ENCODE measurements around the gene CADM4. TPM values are rescaled to one million over a fixed set of nuclear protein-coding genes. Genes with fewer than 3 reads are reported as not detected.

Gene CADM4
- total RNA-seq, 2 donors from 2014 or later, result 0.40 to 0.91 TPM

GRCh38 chr19:43674183-43674582, 34.5 kb upstream of the CADM4 start:
- H3K4me3 Mint-ChIP-seq, result no peak overlapping the region
- no peaks in the 10 kb centered on the region for H3K27me3 Mint-ChIP-seq
- DNase-seq, result no peak
- no peaks in the 10 kb centered on the region for H3K9me3 ChIP-seq (ENCODE audit: control insufficient read depth, low read length, poor library complexity, severe bottlenecking)
- H3K27ac Mint-ChIP-seq, result no peak overlapping the region
- peak; percentile 18 for ATAC-seq
- H3K36me3 Mint-ChIP-seq (ENCODE audit: low read depth), result peaks cover 3% of the 10 kb centered on the region
- H3K4me1 Mint-ChIP-seq, result peaks cover 26% of the 10 kb centered on the region

GRCh38 chr19:43673637-43674036, 34.0 kb upstream of the CADM4 start:
- H3K9me3 ChIP-seq (ENCODE audit: control insufficient read depth, low read length, poor library complexity, severe bottlenecking), result no peaks in the 10 kb centered on the region
- H3K4me1 Mint-ChIP-seq, result peaks cover 28% of the 10 kb centered on the region
- H3K27ac Mint-ChIP-seq, result no peak overlapping the region
- H3K4me3 Mint-ChIP-seq, result no peak overlapping the region
- ATAC-seq (no peak), DNase-seq (no peak)
- H3K36me3 Mint-ChIP-seq (ENCODE audit: low read depth), result peaks cover 3% of the 10 kb centered on the region
- H3K27me3 Mint-ChIP-seq, result no peaks in the 10 kb centered on the region

- H3K27ac Mint-ChIP-seq, result no peak overlapping the region
- peaks cover 8% of the 10 kb centered on the region for H3K36me3 Mint-ChIP-seq (ENCODE audit: low read depth)
These were observed 32.5 kb upstream of the CADM4 start for GRCh38 chr19:43672061-43672679.

DNA sequence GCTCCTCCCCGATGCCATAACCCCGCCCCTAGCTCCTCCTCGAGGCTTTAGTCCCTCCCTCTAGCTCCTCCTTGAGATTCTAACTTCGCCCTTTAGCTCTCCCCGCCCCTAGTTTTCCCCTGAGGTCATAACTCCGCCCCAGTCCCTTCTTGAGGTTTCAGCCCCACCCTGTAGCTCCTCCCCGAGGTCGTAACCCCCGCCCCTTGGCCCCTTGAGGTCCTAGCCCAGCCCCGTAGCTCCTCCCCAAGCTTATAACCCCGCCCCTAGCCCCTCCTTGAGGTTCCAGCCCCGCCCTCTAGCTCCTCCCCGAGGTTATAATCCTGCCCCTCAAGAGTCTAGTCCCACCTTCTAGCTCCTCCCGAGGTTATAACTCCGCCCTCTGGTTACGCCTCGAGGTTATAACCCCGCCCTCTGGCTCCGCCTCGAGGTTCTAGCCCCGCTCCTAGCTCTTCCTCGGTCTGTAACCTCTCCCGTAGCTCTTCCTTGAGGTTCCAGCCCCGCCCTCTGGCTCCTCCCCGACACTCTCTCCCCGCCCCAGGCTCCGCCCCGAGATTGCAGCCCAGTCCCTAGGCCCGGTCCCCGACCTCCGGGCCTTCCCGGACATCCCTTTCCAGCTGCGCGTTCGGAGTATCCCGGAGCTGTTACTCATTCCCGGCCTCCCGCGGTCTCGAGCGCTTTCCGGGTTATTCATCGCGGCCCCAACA, 28.9 kb upstream of the CADM4 start:
- DNase-seq (peak; percentile 90 to 96 (median 91)), ATAC-seq (peak; percentile 82)
- Mint-ChIP-seq H3K27ac (peak overlapping the region; percentile 79), H3K4me1 (peaks cover 43% of the 10 kb centered on the region), H3K4me3 (peak overlapping the region; percentile 88), H3K36me3 (ENCODE audit: low read depth) (peaks cover 11% of the 10 kb centered on the region), H3K27me3 (no peaks in the 10 kb centered on the region)
- no peaks in the 10 kb centered on the region for H3K9me3 ChIP-seq (ENCODE audit: control insufficient read depth, low read length, poor library complexity, severe bottlenecking)

More at GRCh38 chr19:43672061-43672679, 32.5 kb upstream of the CADM4 start:
- H3K4me1 Mint-ChIP-seq, result peaks cover 38% of the 10 kb centered on the region
- no peaks in the 10 kb centered on the region for H3K9me3 ChIP-seq (ENCODE audit: control insufficient read depth, low read length, poor library complexity, severe bottlenecking)
- H3K4me3 Mint-ChIP-seq, result no peak overlapping the region
- H3K27me3 Mint-ChIP-seq, result no peaks in the 10 kb centered on the region
- no peak for ATAC-seq
- DNase-seq, result no peak

DNA sequence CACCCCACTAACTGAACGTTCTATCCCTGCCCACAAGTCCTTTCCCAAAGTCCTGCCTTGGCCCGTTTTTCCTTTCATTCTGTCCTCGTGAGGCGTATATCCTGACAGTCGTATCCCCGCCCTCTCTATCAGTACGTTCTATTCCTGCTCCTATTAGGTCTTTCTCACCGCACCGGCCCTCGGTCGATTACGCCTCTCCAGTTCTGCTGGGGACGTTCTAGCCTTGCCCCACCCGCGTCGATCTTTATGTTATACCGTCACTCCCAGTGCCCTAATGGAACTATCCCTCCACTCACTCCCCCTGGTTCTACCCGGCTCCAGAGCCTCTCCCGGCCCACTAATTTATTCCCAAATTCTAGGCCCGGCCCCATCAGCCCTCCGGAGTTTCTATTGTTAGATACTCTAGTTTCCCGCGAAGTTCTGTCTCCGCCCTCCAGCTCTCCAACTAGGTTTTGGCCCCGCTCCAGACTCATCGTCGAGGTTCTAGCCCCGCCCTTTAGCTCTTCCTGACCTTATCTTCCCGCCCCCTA, 28.3 kb upstream of the CADM4 start:
- Mint-ChIP-seq H3K27me3 (no peaks in the 10 kb centered on the region), H3K4me1 (peaks cover 43% of the 10 kb centered on the region), H3K4me3 (peak overlapping the region; percentile 88), H3K27ac (peak overlapping the region; percentile 79), H3K36me3 (ENCODE audit: low read depth) (peaks cover 11% of the 10 kb centered on the region)
- ATAC-seq (no peak), DNase-seq (peak in 1 of 3 donors; percentile 7)
- H3K9me3 ChIP-seq (ENCODE audit: control insufficient read depth, low read length, poor library complexity, severe bottlenecking), result no peaks in the 10 kb centered on the region

- no peak for DNase-seq
- peaks cover 43% of the 10 kb centered on the region for H3K4me1 Mint-ChIP-seq
- no peaks in the 10 kb centered on the region for H3K9me3 ChIP-seq (ENCODE audit: control insufficient read depth, low read length, poor library complexity, severe bottlenecking)
- peak overlapping the region; percentile 88 for H3K4me3 Mint-ChIP-seq
- peaks cover 11% of the 10 kb centered on the region for H3K36me3 Mint-ChIP-seq (ENCODE audit: low read depth)
- peak overlapping the region; percentile 79 for H3K27ac Mint-ChIP-seq
- no peaks in the 10 kb centered on the region for H3K27me3 Mint-ChIP-seq
- no peak for ATAC-seq
These were observed 27.7 kb upstream of the CADM4 start for GRCh38 chr19:43667126-43667875.

DNA sequence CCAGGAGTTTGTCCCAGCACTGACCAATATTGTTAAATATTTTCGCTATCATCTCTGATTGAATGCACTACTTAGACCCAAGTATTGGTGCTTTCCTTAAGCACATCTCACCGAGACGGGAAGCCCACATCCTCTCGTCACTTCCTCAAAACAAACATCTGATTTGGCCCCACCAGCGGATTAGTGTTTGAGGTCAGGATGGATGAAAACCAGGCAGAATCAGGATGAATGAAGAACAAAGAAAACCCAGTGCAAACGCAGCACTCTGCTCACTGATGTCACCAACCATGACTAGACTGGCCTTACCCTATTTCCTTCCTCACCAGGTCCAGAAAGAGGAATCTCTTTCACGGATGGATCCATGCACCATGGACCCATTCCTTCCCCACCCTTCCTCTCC, 24.4 kb upstream of the CADM4 start:
- no peaks in the 10 kb centered on the region for H3K9me3 ChIP-seq (ENCODE audit: control insufficient read depth, low read length, poor library complexity, severe bottlenecking)
- H3K27ac Mint-ChIP-seq, result peak overlapping the region; percentile 87
- peak; percentile 13 for ATAC-seq
- no peaks in the 10 kb centered on the region for H3K27me3 Mint-ChIP-seq
- H3K4me3 Mint-ChIP-seq, result peak overlapping the region; percentile 85
- H3K36me3 Mint-ChIP-seq (ENCODE audit: low read depth), result peaks cover 15% of the 10 kb centered on the region
- peak in 2 of 3 donors; percentile 36 to 48 for DNase-seq
- peaks cover 28% of the 10 kb centered on the region for H3K4me1 Mint-ChIP-seq

- no peaks in the 10 kb centered on the region for H3K9me3 ChIP-seq (ENCODE audit: control insufficient read depth, low read length, poor library complexity, severe bottlenecking)
- DNase-seq (no peak), ATAC-seq (no peak)
- H3K27ac Mint-ChIP-seq, result peak overlapping the region; percentile 87
- H3K4me1 Mint-ChIP-seq, result peaks cover 20% of the 10 kb centered on the region
- no peak overlapping the region for H3K4me3 Mint-ChIP-seq
- H3K27me3 Mint-ChIP-seq, result no peaks in the 10 kb centered on the region
- peaks cover 13% of the 10 kb centered on the region for H3K36me3 Mint-ChIP-seq (ENCODE audit: low read depth)
These were observed 22.8 kb upstream of the CADM4 start for GRCh38 chr19:43662487-43662886.

- ATAC-seq (no peak), DNase-seq (no peak)
- Mint-ChIP-seq H3K36me3 (ENCODE audit: low read depth) (peaks cover 14% of the 10 kb centered on the region), H3K4me1 (peaks cover 17% of the 10 kb centered on the region), H3K4me3 (no peak overlapping the region), H3K27me3 (no peaks in the 10 kb centered on the region), H3K27ac (no peak overlapping the region)
- no peaks in the 10 kb centered on the region for H3K9me3 ChIP-seq (ENCODE audit: control insufficient read depth, low read length, poor library complexity, severe bottlenecking)
These were observed 21.3 kb upstream of the CADM4 start for GRCh38 chr19:43660971-43661360.

- Mint-ChIP-seq H3K27me3 (no peaks in the 10 kb centered on the region), H3K36me3 (ENCODE audit: low read depth) (peaks cover 14% of the 10 kb centered on the region), H3K4me1 (peaks cover 17% of the 10 kb centered on the region), H3K4me3 (no peak overlapping the region), H3K27ac (no peak overlapping the region)
- ATAC-seq (no peak), DNase-seq (no peak)
- H3K9me3 ChIP-seq (ENCODE audit: control insufficient read depth, low read length, poor library complexity, severe bottlenecking), result no peaks in the 10 kb centered on the region
These were observed 20.8 kb upstream of the CADM4 start for GRCh38 chr19:43660301-43660970.

GRCh38 chr19:43658494-43658893, 18.8 kb upstream of the CADM4 start:
- DNase-seq, result no peak
- no peak overlapping the region for H3K4me3 Mint-ChIP-seq
- H3K27me3 Mint-ChIP-seq, result no peaks in the 10 kb centered on the region
- H3K27ac Mint-ChIP-seq, result no peak overlapping the region
- no peaks in the 10 kb centered on the region for H3K4me1 Mint-ChIP-seq
- no peaks in the 10 kb centered on the region for H3K9me3 ChIP-seq (ENCODE audit: control insufficient read depth, low read length, poor library complexity, severe bottlenecking)
- ATAC-seq, result no peak
- peaks cover 13% of the 10 kb centered on the region for H3K36me3 Mint-ChIP-seq (ENCODE audit: low read depth)

DNA sequence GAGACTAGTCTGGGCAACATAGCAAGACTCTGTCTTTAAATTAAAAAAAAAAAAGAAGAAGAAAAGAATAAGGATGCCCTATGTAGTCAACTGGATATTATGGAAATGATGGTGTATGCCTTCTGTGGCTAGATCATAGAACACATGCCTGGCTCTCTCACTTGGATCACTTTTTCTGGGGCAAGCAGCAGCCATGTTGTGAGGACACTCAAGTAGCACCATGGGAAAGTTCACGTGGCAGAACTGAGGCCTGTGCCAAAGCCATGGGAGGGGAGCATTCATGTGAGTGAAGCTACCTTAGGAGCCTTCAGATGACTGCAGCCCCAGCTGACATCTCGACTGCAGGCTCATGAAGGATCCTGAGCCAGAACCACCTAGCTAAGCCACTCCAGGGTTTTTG, 18.4 kb upstream of the CADM4 start:
- Mint-ChIP-seq H3K4me3 (no peak overlapping the region), H3K27ac (no peak overlapping the region), H3K4me1 (no peaks in the 10 kb centered on the region), H3K36me3 (ENCODE audit: low read depth) (peaks cover 13% of the 10 kb centered on the region), H3K27me3 (no peaks in the 10 kb centered on the region)
- no peak for ATAC-seq
- DNase-seq, result no peak
- no peaks in the 10 kb centered on the region for H3K9me3 ChIP-seq (ENCODE audit: control insufficient read depth, low read length, poor library complexity, severe bottlenecking)

- no peaks in the 10 kb centered on the region for H3K4me1 Mint-ChIP-seq
- H3K4me3 Mint-ChIP-seq, result no peak overlapping the region
- DNase-seq, result no peak
- H3K9me3 ChIP-seq (ENCODE audit: control insufficient read depth, low read length, poor library complexity, severe bottlenecking), result no peaks in the 10 kb centered on the region
- H3K27ac Mint-ChIP-seq, result no peak overlapping the region
- H3K36me3 Mint-ChIP-seq (ENCODE audit: low read depth), result peaks cover 13% of the 10 kb centered on the region
- H3K27me3 Mint-ChIP-seq, result no peaks in the 10 kb centered on the region
- ATAC-seq, result no peak
These were observed 16.8 kb upstream of the CADM4 start for GRCh38 chr19:43656436-43656835.
